Neural progenitor cell (in vitro differentiated cells): ENCODE results near the gene NFS1. TPM values are rescaled to one million over a fixed set of nuclear protein-coding genes. Genes with fewer than 3 reads are reported as not detected.

Source experiments
- DNase-seq: peaks from one replicate; pipeline ENCODE4 v3.0.0-alpha.2; 2016; ENCODE audit warnings: low spot score
- H2AFZ ChIP-seq: fragments of 200-600 bp; sonication (generic); replicated peaks from 2 replicates; pipeline ENCODE4 v1.6.1; 2016; ENCODE audit warnings: antibody characterized with exemption
- H3F3A ChIP-seq: fragments of 200-600 bp; sonication (generic); 2 replicates; pipeline ENCODE4 v1.6.1; 2016; ENCODE audit warnings: antibody characterized with exemption, low read depth
- H3K27ac ChIP-seq: fragments of 200-600 bp; sonication (generic); 2 replicates; pipeline ENCODE4 v1.5.1; 2016; ENCODE audit warnings: mild to moderate bottlenecking
- H3K27me3 ChIP-seq: fragments of 200-600 bp; sonication (generic); 2 replicates; pipeline ENCODE4 v1.6.1; 2016; ENCODE audit warnings: mild to moderate bottlenecking, moderate library complexity
- H3K36me3 ChIP-seq: fragments of 200-600 bp; sonication (generic); 2 replicates; pipeline ENCODE4 v1.5.1; 2016
- H3K4me1 ChIP-seq: fragments of 200-600 bp; sonication (generic); 2 replicates; pipeline ENCODE4 v1.6.1; 2016; ENCODE audit warnings: mixed run types
- H3K4me2 ChIP-seq: fragments of 200-600 bp; sonication (generic); 2 replicates; pipeline ENCODE4 v1.6.1; 2016
- H3K4me3 ChIP-seq: fragments of 200-600 bp; sonication (generic); 2 replicates; pipeline ENCODE4 v1.5.1; 2016
- H3K79me2 ChIP-seq: fragments of 200-600 bp; sonication (generic); 2 replicates; pipeline ENCODE4 v1.6.1; 2016; ENCODE audit warnings: low read depth
- H3K9ac ChIP-seq: fragments of 200-600 bp; sonication (generic); 2 replicates; pipeline ENCODE4 v1.6.1; 2016
- H3K9me3 ChIP-seq: fragments of 200-600 bp; sonication (generic); 2 replicates; pipeline ENCODE4 v1.5.1; 2016; ENCODE audit warnings: low read depth
- H4K20me1 ChIP-seq: fragments of 200-600 bp; sonication (generic); 2 replicates; pipeline ENCODE4 v1.6.1; 2016; ENCODE audit warnings: low read depth
- H3K27ac Mint-ChIP-seq: 3 replicates; pipeline ENCODE4 v1.8.0; 2021; ENCODE audit warnings: mixed read lengths
- H3K27me3 Mint-ChIP-seq: 2 replicates; pipeline ENCODE4 v1.8.0; 2022; ENCODE audit warnings: low read depth, mild to moderate bottlenecking, inconsistent platforms, moderate library complexity, mixed read lengths; ENCODE audit not compliant: insufficient read depth
- H3K36me3 Mint-ChIP-seq: 3 replicates; pipeline ENCODE4 v1.8.0; 2021; ENCODE audit warnings: mixed read lengths
- H3K4me1 Mint-ChIP-seq: 3 replicates; pipeline ENCODE4 v1.8.0; 2021; ENCODE audit warnings: mixed read lengths
- H3K4me3 Mint-ChIP-seq: 3 replicates; pipeline ENCODE4 v1.8.0; 2021; ENCODE audit warnings: mild to moderate bottlenecking, moderate library complexity, mixed read lengths
- H3K9me3 Mint-ChIP-seq: 3 replicates; pipeline ENCODE4 v1.8.0; 2020; ENCODE audit warnings: mixed read lengths
- EZH2 ChIP-seq: fragments of 200-600 bp; sonication (generic); IDR thresholded peaks from 2 replicates; pipeline ENCODE4 v1.6.1; 2017; ENCODE audit warnings: antibody characterized with exemption, mild to moderate bottlenecking, moderate library complexity
- EZH2phosphoT487 ChIP-seq: fragments of 200-600 bp; sonication (generic); IDR thresholded peaks from 2 replicates; pipeline ENCODE4 v1.6.1; 2017; ENCODE audit warnings: antibody characterized with exemption
- total RNA-seq: library from RNA; depleted of rRNA; stranded (reverse); fragments of >200 nt; gene quantifications from 2 replicates; pipeline ENCODE4 v1.2.3, GENCODE V29; 2015; ENCODE audit warnings: low replicate concordance
- TF ChIP-seq, protein P1 (sequence below): fragments of 200-600 bp; sonication (generic); IDR thresholded peaks from 2 replicates; pipeline ENCODE4 v1.5.1; 2017; ENCODE audit warnings: antibody characterized with exemption, mild to moderate bottlenecking

The NFS1 gene
- total RNA-seq, 1 donor from 2014 or later, result 21.7 TPM

DNA sequence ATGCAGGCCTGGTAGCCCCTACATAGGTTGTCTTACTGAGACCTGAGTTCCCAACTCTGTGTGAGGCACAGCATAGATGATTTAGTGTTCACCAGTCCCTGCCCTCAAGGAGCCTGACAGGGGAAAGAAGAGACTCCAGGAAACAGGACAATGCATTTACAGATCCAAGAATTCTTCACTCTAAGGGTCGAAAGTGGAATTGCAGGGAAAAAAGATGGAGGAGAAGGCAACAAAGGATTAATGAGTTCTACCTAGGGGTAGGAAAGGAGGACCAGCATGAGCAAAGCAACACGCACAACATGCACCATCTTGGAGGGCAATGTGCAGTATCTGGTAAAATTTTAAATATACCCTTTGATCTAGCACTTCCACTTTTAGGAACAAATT is 77.6 kb downstream of the NFS1 start:
- H4K20me1 ChIP-seq, result peaks cover 3% of the 10 kb centered on the region
- no peak overlapping the region for H2AFZ ChIP-seq
- H3K4me1 Mint-ChIP-seq, result peaks cover 19% of the 10 kb centered on the region
- DNase-seq, result no peak
- H3K27me3 Mint-ChIP-seq, result peaks cover 5% of the 10 kb centered on the region
- H3K27me3 ChIP-seq, result peaks cover 11% of the 10 kb centered on the region
- peaks cover 22% of the 10 kb centered on the region for H3K36me3 Mint-ChIP-seq
- H3K9ac ChIP-seq, result no peak overlapping the region
- H3K4me3 Mint-ChIP-seq, result no peak overlapping the region
- H3K79me2 ChIP-seq, result no peaks in the 10 kb centered on the region
- TF ChIP-seq, protein P1, sequence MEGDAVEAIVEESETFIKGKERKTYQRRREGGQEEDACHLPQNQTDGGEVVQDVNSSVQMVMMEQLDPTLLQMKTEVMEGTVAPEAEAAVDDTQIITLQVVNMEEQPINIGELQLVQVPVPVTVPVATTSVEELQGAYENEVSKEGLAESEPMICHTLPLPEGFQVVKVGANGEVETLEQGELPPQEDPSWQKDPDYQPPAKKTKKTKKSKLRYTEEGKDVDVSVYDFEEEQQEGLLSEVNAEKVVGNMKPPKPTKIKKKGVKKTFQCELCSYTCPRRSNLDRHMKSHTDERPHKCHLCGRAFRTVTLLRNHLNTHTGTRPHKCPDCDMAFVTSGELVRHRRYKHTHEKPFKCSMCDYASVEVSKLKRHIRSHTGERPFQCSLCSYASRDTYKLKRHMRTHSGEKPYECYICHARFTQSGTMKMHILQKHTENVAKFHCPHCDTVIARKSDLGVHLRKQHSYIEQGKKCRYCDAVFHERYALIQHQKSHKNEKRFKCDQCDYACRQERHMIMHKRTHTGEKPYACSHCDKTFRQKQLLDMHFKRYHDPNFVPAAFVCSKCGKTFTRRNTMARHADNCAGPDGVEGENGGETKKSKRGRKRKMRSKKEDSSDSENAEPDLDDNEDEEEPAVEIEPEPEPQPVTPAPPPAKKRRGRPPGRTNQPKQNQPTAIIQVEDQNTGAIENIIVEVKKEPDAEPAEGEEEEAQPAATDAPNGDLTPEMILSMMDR, result peak; percentile 10
- TF ChIP-seq EZH2phosphoT487, result no peak
- TF ChIP-seq EZH2, result no peak
- peaks cover 7% of the 10 kb centered on the region for H3K36me3 ChIP-seq
- no peak overlapping the region for H3K4me2 ChIP-seq
- peak overlapping the region; percentile 54 for H3K27ac ChIP-seq
- H3K9me3 ChIP-seq, result no peaks in the 10 kb centered on the region
- no peak overlapping the region for H3K27ac Mint-ChIP-seq
- H3K9me3 Mint-ChIP-seq, result no peaks in the 10 kb centered on the region
- H3K4me3 ChIP-seq, result no peak overlapping the region
- H3F3A ChIP-seq, result peaks cover 68% of the 10 kb centered on the region
- H3K4me1 ChIP-seq, result peaks cover 14% of the 10 kb centered on the region

- Mint-ChIP-seq H3K9me3 (no peaks in the 10 kb centered on the region), H3K4me3 (no peak overlapping the region), H3K27ac (no peak overlapping the region), H3K27me3 (peaks cover 2% of the 10 kb centered on the region), H3K4me1 (peaks cover 19% of the 10 kb centered on the region), H3K36me3 (peaks cover 20% of the 10 kb centered on the region)
- Histone ChIP-seq H3K4me1 (peaks cover 14% of the 10 kb centered on the region), H3K27me3 (peaks cover 11% of the 10 kb centered on the region), H3K9me3 (no peaks in the 10 kb centered on the region), H3K4me3 (no peak overlapping the region), H3K79me2 (no peaks in the 10 kb centered on the region), H3K36me3 (peaks cover 7% of the 10 kb centered on the region), H3K9ac (no peak overlapping the region), H3F3A (peaks cover 72% of the 10 kb centered on the region), H4K20me1 (peaks cover 3% of the 10 kb centered on the region), H3K4me2 (no peak overlapping the region), H2AFZ (no peak overlapping the region), H3K27ac (peak overlapping the region; percentile 54)
- TF ChIP-seq EZH2, result no peak
- TF ChIP-seq, protein P1, result no peak
- no peak for TF ChIP-seq EZH2phosphoT487
- DNase-seq, result no peak
Measured at GRCh38 chr20:35620818-35621559, 78.2 kb downstream of the NFS1 start.

- no peaks in the 10 kb centered on the region for H3K9me3 Mint-ChIP-seq
- Histone ChIP-seq H2AFZ (peak overlapping the region; percentile 52), H3K9ac (no peak overlapping the region), H3K4me3 (peak overlapping the region; percentile 46), H3K27me3 (peaks cover 15% of the 10 kb centered on the region), H3K79me2 (no peaks in the 10 kb centered on the region), H3K27ac (no peak overlapping the region), H3K36me3 (peaks cover 3% of the 10 kb centered on the region), H4K20me1 (peaks cover 3% of the 10 kb centered on the region), H3K4me1 (peaks cover 14% of the 10 kb centered on the region), H3K4me2 (peak overlapping the region; percentile 94), H3K9me3 (no peaks in the 10 kb centered on the region), H3F3A (peaks cover 79% of the 10 kb centered on the region)
- TF ChIP-seq, protein P1, result peak; percentile 72
- no peak for TF ChIP-seq EZH2
- no peak for TF ChIP-seq EZH2phosphoT487
- peaks cover 13% of the 10 kb centered on the region for H3K36me3 Mint-ChIP-seq
- H3K4me3 Mint-ChIP-seq, result peak overlapping the region; percentile 91
- no peak overlapping the region for H3K27ac Mint-ChIP-seq
- DNase-seq, result peak; percentile 96
- peaks cover 5% of the 10 kb centered on the region for H3K27me3 Mint-ChIP-seq
- peaks cover 22% of the 10 kb centered on the region for H3K4me1 Mint-ChIP-seq
Measured at GRCh38 chr20:35619196-35620095, 79.7 kb downstream of the NFS1 start.
